ENCODE data around the gene EPB41L2. TPM values are rescaled to one million over a fixed set of nuclear protein-coding genes. Genes with fewer than 3 reads are reported as not detected.
A peak's percentile ranks its signal among the peaks of the same experiment; 100 is the strongest.

EPB41L2 gene
- total RNA-seq, 1 experiment from 2014 or later: 181 TPM

GRCh38 chr6:130870179-130870880 lies 192.7 kb downstream of the EPB41L2 start:
- intact Hi-C loops (cut with micrococcal nuclease; ENCODE audit: unreplicated experiment): loop anchor here (10.0 kb wide), 1 partner anchor 546 kb away; no protein-coding TSS in a partner anchor
- TF ChIP-seq CTCF (conservative IDR thresholded peaks at IDR 0.05; ENCODE audit: low read depth, low read length): no peak
- no peak for TF ChIP-seq EZH2 (IDR thresholded peaks at IDR 0.05; ENCODE audit: borderline replicate concordance, low read depth, low read length, poor library complexity, severe bottlenecking)
- BruUV-seq (replicated peaks): no TSS peak
- H3K4me1 ChIP-seq (ENCODE audit: insufficient read depth, low read length, poor library complexity, severe bottlenecking): peaks cover 3% of the 10 kb centered on the region
- H3K36me3 ChIP-seq (ENCODE audit: insufficient read depth, low read length, poor library complexity, severe bottlenecking): peaks cover 5% of the 10 kb centered on the region
- no peaks in the 10 kb centered on the region for H3K9me3 ChIP-seq (ENCODE audit: low read depth, low read length, poor library complexity, severe bottlenecking)
- DNase-seq (ENCODE audit: low spot score): no peak
- ChIA-PET POLR2A (ENCODE audit: low non-redundant PET) (interaction anchor here (0.7 kb wide), 1 partner anchor 52 kb away, joined by 9 read pairs; no protein-coding TSS in a partner anchor), CTCF (no interaction called here)
- no peak overlapping the region for H3K4me3 ChIP-seq (ENCODE audit: low read depth, low read length, poor library complexity, severe bottlenecking)
- no peaks in the 10 kb centered on the region for H3K27me3 ChIP-seq (replicated peaks; ENCODE audit: insufficient read depth, low read depth, low read length, poor library complexity)
- no peak overlapping the region for H3K27ac ChIP-seq (ENCODE audit: low read depth, low read length, poor library complexity, severe bottlenecking)

GRCh38 chr6:130869681-130870080 lies 193.4 kb downstream of the EPB41L2 start:
- Histone ChIP-seq H3K27me3 (replicated peaks; ENCODE audit: insufficient read depth, low read depth, low read length, poor library complexity) (no peaks in the 10 kb centered on the region), H3K9me3 (ENCODE audit: low read depth, low read length, poor library complexity, severe bottlenecking) (no peaks in the 10 kb centered on the region), H3K36me3 (ENCODE audit: insufficient read depth, low read length, poor library complexity, severe bottlenecking) (peaks cover 6% of the 10 kb centered on the region), H3K27ac (ENCODE audit: low read depth, low read length, poor library complexity, severe bottlenecking) (no peak overlapping the region), H3K4me3 (ENCODE audit: low read depth, low read length, poor library complexity, severe bottlenecking) (no peak overlapping the region), H3K4me1 (ENCODE audit: insufficient read depth, low read length, poor library complexity, severe bottlenecking) (peaks cover 3% of the 10 kb centered on the region)
- ChIA-PET POLR2A (ENCODE audit: low non-redundant PET) (no interaction called here), CTCF (no interaction called here)
- DNase-seq (ENCODE audit: low spot score): no peak
- TF ChIP-seq CTCF (conservative IDR thresholded peaks at IDR 0.05; ENCODE audit: low read depth, low read length): no peak
- no peak for TF ChIP-seq EZH2 (IDR thresholded peaks at IDR 0.05; ENCODE audit: borderline replicate concordance, low read depth, low read length, poor library complexity, severe bottlenecking)
- intact Hi-C loops (cut with micrococcal nuclease; ENCODE audit: unreplicated experiment): loop anchor here (10.0 kb wide), 1 partner anchor 545 kb away; no protein-coding TSS in a partner anchor
- TSS peak; percentile 98 for BruUV-seq (replicated peaks)

GRCh38 chr6:130865793-130866192 lies 197.3 kb downstream of the EPB41L2 start:
- intact Hi-C loops (cut with micrococcal nuclease; ENCODE audit: unreplicated experiment): no loop called here
- no peak for TF ChIP-seq CTCF (conservative IDR thresholded peaks at IDR 0.05; ENCODE audit: low read depth, low read length)
- no peak for TF ChIP-seq EZH2 (IDR thresholded peaks at IDR 0.05; ENCODE audit: borderline replicate concordance, low read depth, low read length, poor library complexity, severe bottlenecking)
- Histone ChIP-seq H3K4me1 (ENCODE audit: insufficient read depth, low read length, poor library complexity, severe bottlenecking) (no peaks in the 10 kb centered on the region), H3K36me3 (ENCODE audit: insufficient read depth, low read length, poor library complexity, severe bottlenecking) (peaks cover 13% of the 10 kb centered on the region), H3K27ac (ENCODE audit: low read depth, low read length, poor library complexity, severe bottlenecking) (no peak overlapping the region), H3K9me3 (ENCODE audit: low read depth, low read length, poor library complexity, severe bottlenecking) (no peaks in the 10 kb centered on the region), H3K27me3 (replicated peaks; ENCODE audit: insufficient read depth, low read depth, low read length, poor library complexity) (no peaks in the 10 kb centered on the region), H3K4me3 (ENCODE audit: low read depth, low read length, poor library complexity, severe bottlenecking) (no peak overlapping the region)
- ChIA-PET CTCF (no interaction called here), POLR2A (ENCODE audit: low non-redundant PET) (no interaction called here)
- no TSS peak for BruUV-seq (replicated peaks)
- DNase-seq (ENCODE audit: low spot score): no peak
